ENCODE measurements around the gene MYH13.

DNA sequence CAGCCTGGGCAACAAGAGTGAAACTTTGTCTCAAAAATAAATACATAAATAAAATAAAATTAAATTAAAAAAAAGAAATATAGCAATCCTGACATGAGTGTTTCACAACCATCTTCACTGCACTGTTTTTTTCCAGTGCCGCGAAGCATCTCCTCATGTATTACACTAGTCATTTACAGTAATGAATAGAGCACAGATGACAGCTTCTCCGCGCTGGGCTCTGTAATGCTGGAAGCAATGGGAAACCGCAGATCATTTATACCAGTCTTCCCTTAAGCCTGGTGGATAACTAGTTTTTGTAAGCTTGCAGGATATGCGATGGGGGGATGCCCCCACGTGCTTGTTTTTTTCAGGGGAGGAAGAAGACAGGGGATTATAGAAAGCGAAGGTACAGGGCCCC is 86.9 kb downstream of the MYH13 start:
- TF ChIP-seq CTCF (IDR thresholded peaks at IDR 0.05; ENCODE audit: low read depth, low read length): no peak
- TF ChIP-seq EZH2phosphoT487 (IDR thresholded peaks at IDR 0.05; ENCODE audit: low read depth): no peak

Data from OCI-LY3 (cell line).